PFSK-1 (cell line): ENCODE data around the gene PHF20.

Experiments
- POLR2AphosphoS5 ChIP-seq: IDR thresholded peaks from 2 replicates; pipeline ENCODE4 v1.6.1; 2012; ENCODE audit warnings: low read depth, mild to moderate bottlenecking, control low read depth, low read length, moderate library complexity
- REST ChIP-seq, 2 experiments: IDR thresholded peaks; 2 replicates each; pipeline versions ENCODE4 v1.6.1 to v1.8.0; 2011 to 2012; ENCODE audit warnings: low read depth in 2 of 2, low read length in 2 of 2, control low read depth in 1 of 2, inconsistent platforms in 1 of 2, mild to moderate bottlenecking in 1 of 2, moderate library complexity in 1 of 2; ENCODE audit not compliant: insufficient read depth in 1 of 2
- SIN3A ChIP-seq: IDR thresholded peaks from 2 replicates; pipeline ENCODE4 v1.6.1; 2012; ENCODE audit warnings: mild to moderate bottlenecking, low read length, moderate library complexity, borderline replicate concordance; ENCODE audit not compliant: insufficient read depth
- TAF1 ChIP-seq: IDR thresholded peaks from 2 replicates; pipeline ENCODE4 v1.6.1; 2012; ENCODE audit warnings: low read length, control low read depth, borderline replicate concordance; ENCODE audit not compliant: insufficient read depth

GRCh38 chr20:35978041-35978513 lies 206.3 kb downstream of the PHF20 start:
- TF ChIP-seq SIN3A (no peak), POLR2AphosphoS5 (no peak), TAF1 (no peak), REST (IDR thresholded peaks at IDR 0.05; ENCODE audit: insufficient read depth in 1 of 2, low read depth in 2 of 2, low read length in 2 of 2) (no peak)
